Fibroblast of lung (primary cell): Measurements from ENCODE around the gene KNDC1. TPM values are rescaled to one million over a fixed set of nuclear protein-coding genes. Genes with fewer than 3 reads are reported as not detected.
A peak's percentile ranks its signal among the peaks of the same experiment; 100 is the strongest.

ENCODE experiments used
- DNase-seq, 2 donors: peaks; one replicate each; pipeline versions ENCODE4 v3.0.0 to v3.0.0-alpha.2; 2010; ENCODE audit warnings: low read depth in 2 of 2
- H2AFZ ChIP-seq: 2 replicates; pipeline ENCODE4 v1.5.1; 2012; ENCODE audit warnings: low read length, control low read depth, inconsistent platforms
- H3K27ac ChIP-seq: 2 replicates; pipeline ENCODE4 v1.5.1; 2011; ENCODE audit warnings: low read length, control low read depth; ENCODE audit not compliant: insufficient read depth
- H3K27me3 ChIP-seq: 2 replicates; pipeline ENCODE4 v1.5.1; 2011; ENCODE audit warnings: mild to moderate bottlenecking, low read length; ENCODE audit not compliant: control insufficient read depth, insufficient read depth
- H3K36me3 ChIP-seq: 2 replicates; pipeline ENCODE4 v1.5.1; 2011; ENCODE audit warnings: low read length; ENCODE audit not compliant: control insufficient read depth, insufficient read depth
- H3K4me1 ChIP-seq: 2 replicates; pipeline ENCODE4 v1.5.1; 2011; ENCODE audit warnings: low read length; ENCODE audit not compliant: control insufficient read depth, insufficient read depth; ENCODE audit errors: extremely low read depth
- H3K4me2 ChIP-seq: 2 replicates; pipeline ENCODE4 v1.5.1; 2011; ENCODE audit warnings: low read length, control low read depth; ENCODE audit not compliant: insufficient read depth; ENCODE audit errors: extremely low read depth
- H3K4me3 ChIP-seq, 4 experiments: fragments of 200-600 bp in 1 of 4; sonication (generic) in 1 of 4; replicated peaks in 1 of 4; 2 replicates each; pipeline ENCODE4 v1.5.1; 2011 to 2016; ENCODE audit warnings: low read length in 4 of 4, low read depth in 3 of 4, mild to moderate bottlenecking in 3 of 4, control low read depth in 2 of 4, inconsistent platforms in 1 of 4, mixed read lengths in 1 of 4; ENCODE audit not compliant: insufficient read depth in 1 of 4; ENCODE audit errors: control extremely low read depth in 1 of 4
- H3K79me2 ChIP-seq: 2 replicates; pipeline ENCODE4 v1.5.1; 2012; ENCODE audit warnings: mild to moderate bottlenecking, low read length, inconsistent platforms; ENCODE audit not compliant: control insufficient read depth, insufficient read depth
- H3K9ac ChIP-seq: 2 replicates; pipeline ENCODE4 v1.5.1; 2011; ENCODE audit warnings: mild to moderate bottlenecking, low read length, control low read depth; ENCODE audit not compliant: insufficient read depth
- H3K9me3 ChIP-seq: 2 replicates; pipeline ENCODE4 v1.5.1; 2012; ENCODE audit warnings: low read depth, low read length; ENCODE audit not compliant: control insufficient read depth, insufficient read depth
- H4K20me1 ChIP-seq: 2 replicates; pipeline ENCODE4 v1.5.1; 2011; ENCODE audit warnings: low read length; ENCODE audit not compliant: control insufficient read depth, insufficient read depth; ENCODE audit errors: extremely low read depth
- CTCF ChIP-seq, 2 donors: IDR thresholded peaks in 1 of 2; conservative IDR thresholded peaks in 1 of 2; 1 replicate in 1 of 2; 2 replicates in 1 of 2; pipeline ENCODE4 v1.5.1; 2011 to 2012; ENCODE audit warnings: low read length in 2 of 2, control low read depth in 1 of 2, inconsistent platforms in 1 of 2, low read depth in 1 of 2, mild to moderate bottlenecking in 1 of 2
- EZH2 ChIP-seq: IDR thresholded peaks from 2 replicates; pipeline ENCODE4 v1.5.1; 2012; ENCODE audit warnings: low read length, control low read depth, mild to moderate bottlenecking; ENCODE audit errors: missing control alignments
- polyA plus RNA-seq, 2 donors: library from polyadenylated mRNA; depleted of rRNA in 1 of 2; stranded (reverse) in 1 of 2; unstranded in 1 of 2; fragments of >200 nt; gene quantifications; 2 replicates each; pipeline ENCODE4 v1.2.1, GENCODE V29; 2011 to 2012; ENCODE audit warnings: missing spikeins in 1 of 2
- total RNA-seq: library from RNA; depleted of rRNA; stranded (reverse); fragments of >200 nt; gene quantifications from 2 replicates; pipeline ENCODE4 v1.2.1, GENCODE V29; 2014

Gene KNDC1
- total and polyA plus RNA-seq, 2 donors (not counting 1 experiment from before 2014, with no cell fraction given): 0.20 to 0.50 TPM

GRCh38 chr10:133159611-133159949 is 439 bp upstream of the KNDC1 start:
- H3K4me3 ChIP-seq: no peak overlapping the region
- peaks cover 11% of the 10 kb centered on the region for H3K27me3 ChIP-seq
- no peaks in the 10 kb centered on the region for H3K36me3 ChIP-seq

GRCh38 chr10:133160826-133161471 is 930 bp downstream of the KNDC1 start:
- DNase-seq: no peak
- Histone ChIP-seq H3K27me3 (peaks cover 11% of the 10 kb centered on the region), H3K4me2 (peak overlapping the region; percentile 59), H3K27ac (no peak overlapping the region), H4K20me1 (no peaks in the 10 kb centered on the region), H3K79me2 (no peaks in the 10 kb centered on the region), H3K4me1 (no peaks in the 10 kb centered on the region), H3K9me3 (no peaks in the 10 kb centered on the region), H3K4me3 (peak overlapping the region in 3 of 4 experiments; percentile 31 to 63 (median 33)), H3K36me3 (no peaks in the 10 kb centered on the region), H3K9ac (peak overlapping the region; percentile 7), H2AFZ (no peak overlapping the region)
- TF ChIP-seq CTCF (conservative IDR thresholded peaks at IDR 0.05 in 1 of 2, IDR thresholded peaks at IDR 0.05 in 1 of 2; ENCODE audit: low read depth in 1 of 2, low read length in 2 of 2) (no peak), EZH2 (peak; percentile 30)

More at GRCh38 chr10:133159611-133159949, 439 bp upstream of the KNDC1 start:
- Histone ChIP-seq H4K20me1 (no peaks in the 10 kb centered on the region), H3K27ac (no peak overlapping the region), H3K9me3 (no peaks in the 10 kb centered on the region), H3K79me2 (no peaks in the 10 kb centered on the region), H2AFZ (no peak overlapping the region), H3K4me1 (no peaks in the 10 kb centered on the region), H3K4me2 (no peak overlapping the region), H3K9ac (no peak overlapping the region)
- DNase-seq: no peak
- TF ChIP-seq EZH2: no peak
- no peak for TF ChIP-seq CTCF (conservative IDR thresholded peaks at IDR 0.05 in 1 of 2, IDR thresholded peaks at IDR 0.05 in 1 of 2; ENCODE audit: low read depth in 1 of 2, low read length in 2 of 2)

- Histone ChIP-seq H3K4me2 (no peak overlapping the region), H3K79me2 (no peaks in the 10 kb centered on the region), H3K9ac (no peak overlapping the region), H3K9me3 (no peaks in the 10 kb centered on the region), H3K36me3 (no peaks in the 10 kb centered on the region), H3K4me3 (peak overlapping the region in 1 of 4 experiments; percentile 63), H3K4me1 (no peaks in the 10 kb centered on the region), H3K27ac (no peak overlapping the region), H3K27me3 (peaks cover 11% of the 10 kb centered on the region), H2AFZ (no peak overlapping the region), H4K20me1 (no peaks in the 10 kb centered on the region)
- DNase-seq: no peak
- TF ChIP-seq CTCF (conservative IDR thresholded peaks at IDR 0.05 in 1 of 2, IDR thresholded peaks at IDR 0.05 in 1 of 2; ENCODE audit: low read depth in 1 of 2, low read length in 2 of 2): no peak
- no peak for TF ChIP-seq EZH2
These were observed 1.6 kb downstream of the KNDC1 start for GRCh38 chr10:133161486-133162109.
